GM19452 (cell line): Measurements from ENCODE around the gene BPGM.
"Not testable (repeated sequence)": the region's sequence is repeated elsewhere in the genome, so short reads cannot be mapped to it uniquely, and the experiment has no call there.

Experiments used
- ATAC-seq: cut with Tn5 transposase; IDR thresholded peaks from one replicate; pipeline ENCODE4 v1.9.1; 2021; ENCODE audit not compliant: unreplicated experiment

Gene BPGM

DNA sequence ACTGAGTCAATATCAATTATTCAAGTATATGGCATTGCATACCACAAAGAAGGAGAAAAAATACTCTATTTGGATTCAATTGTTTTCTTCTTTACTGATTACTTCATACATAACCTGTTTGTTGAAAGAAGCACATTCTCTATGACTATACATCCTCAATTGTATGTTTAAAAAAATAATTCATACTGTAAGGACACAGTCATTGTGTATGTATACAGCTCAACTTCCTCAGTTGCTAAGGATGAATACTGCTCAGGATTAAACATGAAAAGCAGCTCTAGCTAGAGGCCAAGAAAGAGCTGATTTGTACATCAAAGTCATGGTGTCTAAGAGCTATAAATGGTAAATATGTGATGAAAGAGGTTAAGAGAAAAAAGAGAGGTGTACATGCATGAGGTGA lies 15.8 kb upstream of the BPGM start:
- no peak for ATAC-seq

- no peak for ATAC-seq
These were observed 14.6 kb upstream of the BPGM start for GRCh38 chr7:134632052-134632451.

GRCh38 chr7:134632937-134633540 lies 13.6 kb upstream of the BPGM start:
- ATAC-seq: peak; percentile 43

- ATAC-seq: peak; percentile 94
These were observed 10.6 kb upstream of the BPGM start for GRCh38 chr7:134636008-134636449.

DNA sequence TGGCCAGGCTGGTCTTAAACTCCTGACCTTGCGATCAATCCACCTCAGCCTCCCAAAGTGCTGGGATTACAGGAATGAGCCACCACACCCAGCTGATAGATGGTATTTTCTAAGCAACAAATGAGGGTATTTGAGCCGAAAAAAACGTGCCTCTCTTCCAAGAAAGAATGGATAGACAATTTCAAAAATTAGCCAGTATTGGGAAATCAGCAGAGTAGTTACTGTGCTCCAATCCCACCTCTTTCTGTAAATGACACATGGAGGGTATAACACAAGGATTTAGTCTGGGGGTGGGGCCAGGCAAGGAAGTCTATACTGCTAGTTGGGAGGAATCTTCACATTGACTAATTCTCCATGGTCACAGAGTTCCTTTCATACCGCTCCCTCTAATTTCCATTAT lies 9.2 kb upstream of the BPGM start:
- ATAC-seq: no peak

DNA sequence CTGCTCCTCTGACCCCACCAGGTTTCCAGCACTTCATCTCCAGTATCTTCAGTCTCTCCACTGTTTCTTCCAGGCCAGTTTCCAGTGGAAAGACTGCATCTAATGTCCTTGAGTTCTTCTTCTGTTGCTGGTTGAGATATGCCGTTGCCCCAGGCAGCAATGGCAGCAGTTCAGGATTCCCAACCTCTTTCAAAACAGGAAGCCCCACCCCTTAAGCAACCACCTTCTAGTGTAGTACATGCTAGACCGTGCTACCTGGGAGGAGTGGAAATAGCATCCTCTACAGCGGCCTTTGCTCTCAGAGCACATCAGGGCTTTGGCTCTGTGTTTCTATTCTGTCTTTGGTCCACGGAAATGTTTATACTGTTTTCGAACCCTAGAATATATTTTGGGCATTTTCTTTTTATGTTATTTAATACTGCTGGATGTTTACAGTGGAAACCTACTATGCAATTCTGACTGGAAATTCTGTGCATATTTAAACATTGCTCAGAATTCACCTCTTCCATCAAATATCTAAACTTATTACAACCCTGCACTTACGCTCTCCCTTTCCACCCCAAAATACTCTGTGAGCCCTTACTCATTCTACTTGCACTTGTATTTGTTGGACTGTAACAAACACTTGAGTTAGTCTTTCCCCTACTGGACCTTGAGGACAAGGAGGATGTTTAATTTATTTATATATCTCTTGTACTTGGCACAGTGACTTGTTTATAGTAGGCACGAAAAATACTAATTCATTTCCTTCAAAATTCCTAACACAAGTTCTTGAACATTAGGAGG lies 8.5 kb upstream of the BPGM start:
- no peak for ATAC-seq

- ATAC-seq: no peak
These were observed 7.6 kb upstream of the BPGM start for GRCh38 chr7:134639061-134639460.

DNA sequence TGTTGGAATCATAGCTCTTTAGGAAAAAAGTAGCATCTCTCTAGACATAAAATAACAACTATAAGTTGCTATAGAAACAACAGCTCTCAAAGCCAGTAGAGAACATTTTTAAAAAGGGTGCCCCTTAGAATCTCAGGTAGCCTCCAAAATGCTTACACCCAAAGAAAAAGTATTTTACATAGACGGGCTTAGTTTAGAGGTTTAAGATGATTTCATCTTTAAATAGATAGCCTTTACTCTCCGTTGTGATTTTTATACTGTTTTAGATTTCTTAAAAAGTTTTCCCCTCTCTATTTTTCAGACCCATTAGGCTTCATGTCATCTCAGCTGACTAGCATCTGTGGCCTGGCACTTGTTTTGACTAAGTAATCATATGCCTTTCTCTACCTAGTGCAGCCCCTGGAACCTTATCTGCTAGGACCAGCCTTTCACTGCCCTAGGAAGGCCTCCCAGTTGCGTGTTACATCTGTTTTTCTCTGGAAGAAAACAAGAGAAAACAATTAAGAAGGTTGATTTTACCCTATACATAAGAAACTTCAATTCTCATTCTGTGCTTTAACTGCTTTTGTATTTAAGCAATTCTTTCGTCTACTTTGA lies 6.9 kb upstream of the BPGM start:
- ATAC-seq: no peak

DNA sequence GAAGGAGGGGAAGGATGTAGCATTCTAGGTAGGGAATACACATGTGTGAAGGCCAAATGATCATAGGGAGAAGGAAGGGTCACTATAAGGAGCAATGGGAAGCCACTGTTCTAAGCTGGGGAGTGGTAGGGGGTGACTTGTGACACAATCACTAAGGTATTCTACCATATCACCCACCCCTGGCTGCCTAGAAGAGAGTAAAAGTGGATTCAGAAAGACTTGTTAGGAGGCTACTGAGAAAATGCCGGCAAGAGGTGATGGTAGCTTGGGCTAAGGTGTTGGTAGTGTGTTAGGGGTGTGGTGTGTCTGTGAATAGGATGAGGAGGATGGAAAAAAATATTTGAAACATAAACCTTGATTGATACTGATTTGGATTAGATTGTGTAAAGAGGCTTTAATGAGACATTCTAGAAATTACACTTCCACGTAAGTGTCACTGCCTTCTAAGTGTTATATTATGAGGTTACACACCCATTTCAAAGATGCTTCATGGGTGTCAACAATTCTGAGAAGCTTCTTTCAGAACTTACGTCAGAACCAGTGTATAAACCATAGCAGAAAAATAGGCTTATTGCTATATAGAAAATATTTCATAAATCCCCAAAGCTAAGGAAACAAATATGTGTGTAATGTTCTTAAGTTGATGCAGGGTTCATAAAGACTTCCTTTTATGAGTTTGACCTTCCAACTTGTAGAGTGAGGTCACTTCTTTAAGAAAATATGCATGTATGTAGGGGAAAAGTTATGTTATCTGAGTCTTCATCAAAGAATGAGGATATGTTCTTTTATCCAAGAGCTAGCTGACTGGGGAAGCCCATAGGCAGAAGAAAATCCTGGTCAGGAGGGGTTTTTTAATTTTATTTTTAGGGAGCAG lies 5.6 kb upstream of the BPGM start:
- ATAC-seq: no peak

DNA sequence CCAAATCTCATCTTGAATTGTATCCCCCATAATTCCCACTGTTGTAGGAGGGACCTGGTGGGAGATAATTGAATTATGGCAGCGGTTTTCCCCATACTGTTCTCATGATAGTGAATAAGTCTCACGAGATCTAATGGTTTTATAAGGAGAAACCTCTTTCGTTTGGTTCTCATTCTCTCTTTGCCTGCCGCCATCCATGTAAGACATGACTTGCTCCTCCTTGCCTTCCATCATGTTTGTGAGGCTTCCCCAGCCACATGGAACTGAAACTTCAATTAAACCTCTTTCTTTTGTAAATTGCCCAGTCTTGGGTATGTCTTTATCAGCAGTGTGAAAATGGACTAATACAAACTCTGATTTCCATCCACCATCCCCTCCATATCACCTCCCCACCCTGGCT lies 4.7 kb upstream of the BPGM start:
- not testable (repeated sequence) for ATAC-seq

DNA sequence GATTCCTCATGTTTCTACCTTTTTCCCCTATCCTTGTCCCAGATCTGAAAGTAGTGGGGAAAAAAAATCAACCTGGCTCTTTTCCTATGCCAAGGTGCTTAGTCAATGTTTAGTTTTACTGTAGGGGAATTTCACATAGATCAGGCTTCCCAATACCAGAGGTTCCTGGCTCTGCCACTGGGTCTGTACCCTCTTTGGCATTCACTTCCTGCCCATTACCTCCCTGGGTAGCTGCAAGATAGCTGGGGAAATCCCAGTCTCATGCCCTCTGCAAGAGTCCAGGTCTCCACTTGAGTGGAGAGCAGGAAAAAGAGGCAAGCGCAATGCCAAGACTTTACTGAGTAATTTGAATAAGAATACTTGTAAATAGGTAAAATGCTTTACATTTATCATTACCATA lies 3.5 kb upstream of the BPGM start:
- no peak for ATAC-seq

GRCh38 chr7:134645478-134645877 lies 1.2 kb upstream of the BPGM start:
- ATAC-seq: no peak

- no peak for ATAC-seq
These were observed 718 bp upstream of the BPGM start for GRCh38 chr7:134645935-134646334.

DNA sequence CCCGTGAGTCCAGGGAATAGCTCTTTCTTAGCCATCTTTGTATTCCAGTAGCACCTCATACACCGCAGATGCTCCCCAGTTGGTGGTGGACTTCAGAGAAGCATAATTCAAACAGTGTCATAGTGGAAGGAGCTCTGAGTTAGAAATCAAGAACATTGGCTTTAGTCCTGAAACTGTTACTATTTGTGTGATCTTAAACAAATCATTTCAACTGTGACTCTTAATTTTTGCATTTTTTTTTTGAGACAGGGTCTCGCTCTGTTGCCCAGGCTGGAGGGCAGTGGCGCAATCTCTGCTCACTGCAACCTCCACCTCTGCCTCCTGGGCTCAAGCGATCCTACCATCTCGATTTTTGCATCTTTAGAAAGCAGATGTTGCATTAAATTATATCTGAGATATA lies 1.8 kb downstream of the BPGM start:
- ATAC-seq: no peak

- no peak for ATAC-seq
These were observed 2.6 kb downstream of the BPGM start for GRCh38 chr7:134649226-134649775.

DNA sequence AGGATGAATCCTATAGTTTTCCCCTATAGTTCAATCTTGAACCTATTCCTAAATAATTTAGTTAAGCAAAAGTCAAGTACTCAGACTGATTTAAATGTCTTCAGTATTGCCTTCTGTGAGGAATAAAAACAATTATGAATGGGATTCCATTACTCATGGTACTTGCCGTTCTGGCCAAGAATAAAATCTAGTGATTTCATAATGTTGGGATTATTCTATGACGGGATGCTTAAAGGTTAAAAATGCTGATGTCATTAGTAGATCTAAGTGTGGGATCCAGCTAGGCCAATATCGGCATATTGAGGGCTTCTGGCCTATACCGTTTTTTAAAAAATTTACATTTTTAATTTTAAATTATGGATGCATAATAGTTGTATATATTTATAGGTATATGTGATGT lies 5.3 kb downstream of the BPGM start:
- no peak for ATAC-seq

DNA sequence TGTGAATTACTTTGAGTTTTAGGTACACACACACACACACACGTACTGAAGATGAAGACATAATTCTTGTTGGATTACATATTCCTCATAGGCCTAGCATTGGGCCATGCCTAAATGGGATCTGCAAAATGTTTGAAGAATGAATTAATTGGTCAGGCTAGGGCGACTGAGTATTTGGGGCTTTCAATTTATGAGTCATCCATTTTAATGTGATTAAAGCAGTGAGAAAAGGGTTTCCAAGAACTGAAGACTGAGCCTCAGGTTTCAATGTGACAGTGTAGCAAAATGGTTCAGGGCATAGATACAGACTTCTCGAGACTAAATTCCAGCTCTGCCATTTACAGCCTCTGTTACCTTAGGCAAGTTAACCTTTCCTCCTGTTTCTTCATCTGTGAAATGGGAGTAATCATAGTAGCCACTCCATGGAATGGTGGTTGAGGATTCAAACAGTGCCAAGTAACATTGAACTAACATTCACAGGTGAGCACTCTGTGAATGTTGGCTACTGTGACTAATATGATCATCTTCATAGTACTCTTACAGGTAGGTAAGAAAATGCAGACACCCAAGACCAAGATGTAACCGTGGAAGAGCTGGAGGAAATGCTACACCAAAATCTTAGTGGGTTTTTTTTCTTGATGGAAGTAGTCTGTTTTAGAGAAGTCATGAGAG lies 7.6 kb downstream of the BPGM start:
- no peak for ATAC-seq

GRCh38 chr7:134657526-134657925 lies 10.9 kb downstream of the BPGM start:
- ATAC-seq: no peak

DNA sequence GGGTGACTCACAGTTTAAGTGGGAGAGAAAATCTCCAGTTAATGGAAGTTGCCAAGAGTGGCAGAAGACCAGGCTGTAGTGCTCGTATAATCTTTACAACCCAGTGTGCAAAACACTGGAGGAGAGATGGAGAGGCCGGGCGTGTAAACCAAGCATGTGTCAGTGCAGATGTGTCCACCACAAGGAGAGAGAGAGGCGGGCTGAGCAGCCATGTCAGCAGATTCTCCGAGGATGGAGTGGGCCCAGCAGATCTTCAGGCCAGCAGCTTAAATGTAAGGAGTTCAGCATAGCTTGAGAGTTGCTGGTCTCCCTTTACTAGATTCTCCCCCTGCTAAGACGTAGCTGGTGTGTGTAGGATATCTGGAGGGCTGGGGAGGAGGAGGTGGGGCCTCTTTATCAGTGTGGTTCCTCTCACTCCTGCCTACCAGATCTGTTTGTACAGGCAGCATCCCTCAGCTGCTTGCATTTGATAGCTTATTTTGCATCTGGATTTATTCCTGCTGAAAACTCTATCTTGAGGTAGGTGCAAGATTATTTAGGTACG lies 13.7 kb downstream of the BPGM start:
- ATAC-seq: no peak

DNA sequence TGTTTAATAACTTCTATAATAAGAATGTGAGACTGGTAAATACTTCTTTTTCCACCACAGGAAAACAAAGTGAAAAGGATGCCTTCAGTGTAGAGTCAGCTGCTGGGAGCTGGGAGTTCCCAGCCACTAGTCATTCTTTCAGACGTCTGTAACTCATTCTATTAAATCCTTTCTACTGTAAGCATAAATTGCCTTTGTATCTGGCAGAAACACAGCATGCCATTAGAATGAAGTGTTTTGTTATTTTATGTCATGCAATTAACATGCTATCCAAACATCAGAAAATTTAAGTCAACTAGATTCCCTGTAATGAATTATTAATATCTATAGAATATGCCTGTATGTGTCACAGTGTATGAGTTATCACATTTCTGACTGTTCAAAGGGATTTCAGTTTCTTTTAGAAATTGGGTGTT lies 14.3 kb downstream of the BPGM start:
- no peak for ATAC-seq
